ENCODE measurements around the gene ICA1.
"Not testable (repeated sequence)": the region's sequence is repeated elsewhere in the genome, so short reads cannot be mapped to it uniquely, and the experiment has no call there.

The ICA1 gene

DNA sequence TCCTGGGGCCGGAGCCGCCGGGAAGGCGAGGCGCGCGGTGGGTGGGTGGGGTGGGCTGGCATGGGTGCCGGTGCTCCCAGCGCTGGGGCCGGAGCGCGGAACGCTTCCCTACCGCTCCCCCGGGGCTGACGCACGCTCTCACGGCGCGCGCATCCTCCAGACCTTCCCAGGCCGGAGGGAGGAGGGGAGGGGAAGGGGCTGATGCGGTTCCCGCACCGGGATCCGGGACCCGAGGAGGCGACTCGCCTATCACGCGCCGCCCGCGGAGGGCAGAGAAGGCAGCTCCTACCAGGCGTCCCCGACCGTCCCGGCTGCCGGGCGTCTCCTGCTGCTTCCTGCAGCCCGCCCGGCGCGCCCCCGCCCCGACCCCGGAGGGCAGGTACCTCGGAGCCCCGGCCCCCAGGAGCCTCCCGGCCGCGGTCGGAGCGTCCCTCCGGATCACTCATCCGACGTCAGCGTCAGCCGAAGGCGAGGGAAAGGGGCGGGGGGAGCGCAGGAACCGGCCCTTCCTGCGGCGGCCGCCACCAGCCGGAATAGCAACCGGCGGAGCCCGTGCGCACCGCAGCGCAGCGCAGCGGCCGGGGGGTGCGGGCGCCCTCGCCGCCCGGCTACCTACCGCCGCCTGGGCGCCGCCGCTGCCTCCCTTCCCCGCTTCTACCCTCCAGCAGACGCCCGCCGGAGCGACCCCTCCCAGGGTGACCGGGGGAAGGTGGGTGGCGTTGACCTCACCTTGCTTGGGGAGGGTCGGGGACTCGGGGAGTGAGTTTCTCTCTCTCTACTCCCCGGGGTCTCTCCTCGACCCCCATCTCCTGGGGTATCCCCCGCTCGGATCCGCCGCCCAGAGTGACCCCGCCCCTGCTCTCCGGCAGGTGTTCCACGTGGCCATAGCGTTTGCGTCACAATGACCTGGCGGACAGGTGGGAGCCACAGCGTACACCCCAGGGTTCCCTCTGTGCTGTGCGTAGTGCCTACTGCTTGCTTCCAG, at the start of gene ICA1:
ICA1 (minus strand) TSS at position 457 of the 985 bp plus-strand sequence. CDS start 26,241 bp downstream, outside the sequence.
- Histone ChIP-seq H3K36me3 (ENCODE audit: insufficient read depth, low read depth, low read length) (no peaks in the 10 kb centered on the region), H3K4me1 (ENCODE audit: insufficient read depth, low read length) (no peaks in the 10 kb centered on the region; the same call in 1 of the 2 replicates), H3K27me3 (ENCODE audit: insufficient read depth, low read length) (peaks cover 25% of the 10 kb centered on the region), H3K9ac (ENCODE audit: low read depth, low read length) (peak within 1 kb of the TSS; percentile 78; the same call in 1 of the 2 replicates), H3K4me3 (ENCODE audit: low read length) (peak within 1 kb of the TSS; percentile 78), H3K9me3 (ENCODE audit: insufficient read depth, low read depth, low read length) (no peaks in the 10 kb centered on the region), H3K27ac (ENCODE audit: low read length) (no peak within 1 kb of the TSS)

GRCh38 chr7:8310876-8311275, 48.9 kb upstream of the ICA1 start:
- no peak overlapping the region for H3K4me3 ChIP-seq (ENCODE audit: low read length)
- H3K4me1 ChIP-seq (ENCODE audit: insufficient read depth, low read length) = no peaks in the 10 kb centered on the region
- no peaks in the 10 kb centered on the region for H3K36me3 ChIP-seq (ENCODE audit: insufficient read depth, low read depth, low read length)
- H3K9ac ChIP-seq (ENCODE audit: low read depth, low read length) = no peak overlapping the region
- H3K27me3 ChIP-seq (ENCODE audit: insufficient read depth, low read length) = no peaks in the 10 kb centered on the region
- no peak overlapping the region for H3K27ac ChIP-seq (ENCODE audit: low read length)
- peaks cover 10% of the 10 kb centered on the region; the same call in 1 of the 2 replicates for H3K9me3 ChIP-seq (ENCODE audit: insufficient read depth, low read depth, low read length)

DNA sequence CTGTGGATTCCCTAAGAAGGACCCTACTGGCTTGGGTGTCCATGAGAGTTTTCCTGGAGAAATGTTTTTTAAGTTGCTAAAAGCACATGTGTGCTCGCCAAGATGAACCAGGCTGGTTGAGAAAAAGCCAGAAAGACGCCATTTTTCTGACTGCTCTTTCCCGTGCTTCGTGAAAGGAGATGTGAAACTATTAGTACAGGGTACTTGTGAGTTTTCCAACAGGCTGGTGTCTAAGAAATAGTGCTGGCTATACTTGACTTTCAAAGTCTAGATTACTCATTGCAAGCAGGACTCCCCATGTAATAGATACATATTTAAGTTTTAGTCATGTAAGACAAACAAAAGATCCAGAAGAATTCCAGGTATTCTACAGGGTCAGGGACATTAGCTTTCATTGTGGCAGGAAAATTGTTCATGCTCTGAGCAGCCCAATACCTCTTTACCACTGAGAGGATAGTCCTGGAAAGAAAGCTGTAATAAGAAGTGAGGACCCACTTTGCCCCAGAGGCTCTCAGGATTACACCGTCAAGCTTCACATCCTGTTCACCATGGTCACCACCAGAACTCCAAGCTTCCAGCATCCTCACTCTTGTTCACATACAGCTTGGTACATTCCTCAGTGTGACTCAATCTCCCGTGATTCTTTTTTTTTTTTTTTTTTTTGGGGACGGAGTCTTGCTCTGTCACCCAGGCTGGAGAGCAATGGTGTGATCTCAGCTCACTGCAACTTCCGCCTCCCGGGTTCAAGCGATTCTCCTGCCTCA, 43.8 kb upstream of the ICA1 start:
- H3K27me3 ChIP-seq (ENCODE audit: insufficient read depth, low read length) = no peaks in the 10 kb centered on the region
- H3K4me3 ChIP-seq (ENCODE audit: low read length) = no peak overlapping the region
- no peaks in the 10 kb centered on the region; the same call in 1 of the 2 replicates for H3K9me3 ChIP-seq (ENCODE audit: insufficient read depth, low read depth, low read length)
- H3K36me3 ChIP-seq (ENCODE audit: insufficient read depth, low read depth, low read length) = no peaks in the 10 kb centered on the region
- no peak overlapping the region for H3K9ac ChIP-seq (ENCODE audit: low read depth, low read length)
- H3K4me1 ChIP-seq (ENCODE audit: insufficient read depth, low read length) = no peaks in the 10 kb centered on the region
- no peak overlapping the region for H3K27ac ChIP-seq (ENCODE audit: low read length)

GRCh38 chr7:8305104-8305503, 43.1 kb upstream of the ICA1 start:
- Histone ChIP-seq H3K36me3 (ENCODE audit: insufficient read depth, low read depth, low read length) (no peaks in the 10 kb centered on the region), H3K4me1 (ENCODE audit: insufficient read depth, low read length) (no peaks in the 10 kb centered on the region), H3K9me3 (ENCODE audit: insufficient read depth, low read depth, low read length) (no peaks in the 10 kb centered on the region; the same call in 1 of the 2 replicates), H3K4me3 (ENCODE audit: low read length) (no peak overlapping the region; the same call in 1 of the 2 replicates), H3K27me3 (ENCODE audit: insufficient read depth, low read length) (no peaks in the 10 kb centered on the region), H3K27ac (ENCODE audit: low read length) (no peak overlapping the region), H3K9ac (ENCODE audit: low read depth, low read length) (no peak overlapping the region)

DNA sequence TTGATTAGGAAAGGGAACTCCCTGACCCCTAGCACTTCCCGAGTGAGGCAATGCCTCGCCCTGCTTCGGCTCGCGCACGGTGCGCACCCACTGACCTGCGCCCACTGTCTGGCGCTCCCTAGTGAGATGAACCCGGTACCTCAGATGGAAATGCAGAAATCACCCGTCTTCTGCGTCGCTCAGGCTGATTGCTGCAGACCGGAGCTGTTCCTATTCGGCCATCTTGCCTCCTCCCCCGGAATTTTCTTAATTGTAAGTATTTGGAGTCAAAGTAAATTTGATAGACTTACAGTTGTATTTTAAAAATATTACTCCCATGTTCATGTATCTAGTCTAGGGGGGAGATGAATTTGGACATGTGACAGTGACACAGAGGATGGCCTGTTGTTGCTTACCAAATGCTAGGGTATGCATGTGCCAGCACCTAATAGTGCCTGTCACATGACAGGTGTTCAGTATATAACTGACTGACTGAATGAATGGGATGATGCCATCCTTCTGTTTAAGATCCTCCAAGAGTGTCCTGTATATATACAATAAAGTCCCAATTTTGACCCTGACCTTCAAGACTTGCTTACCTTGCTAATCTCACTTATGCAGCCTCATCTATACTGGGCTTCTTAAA, 42.0 kb upstream of the ICA1 start:
- no peak overlapping the region for H3K9ac ChIP-seq (ENCODE audit: low read depth, low read length)
- no peaks in the 10 kb centered on the region for H3K4me1 ChIP-seq (ENCODE audit: insufficient read depth, low read length)
- H3K27ac ChIP-seq (ENCODE audit: low read length) = no peak overlapping the region
- H3K9me3 ChIP-seq (ENCODE audit: insufficient read depth, low read depth, low read length) = no peaks in the 10 kb centered on the region; the same call in 1 of the 2 replicates
- no peak overlapping the region; the same call in 1 of the 2 replicates for H3K4me3 ChIP-seq (ENCODE audit: low read length)
- H3K36me3 ChIP-seq (ENCODE audit: insufficient read depth, low read depth, low read length) = no peaks in the 10 kb centered on the region
- H3K27me3 ChIP-seq (ENCODE audit: insufficient read depth, low read length) = no peaks in the 10 kb centered on the region

- not testable (repeated sequence) for H3K9me3 ChIP-seq (ENCODE audit: insufficient read depth, low read depth, low read length); H3K36me3 ChIP-seq (ENCODE audit: insufficient read depth, low read depth, low read length); H3K27me3 ChIP-seq (ENCODE audit: insufficient read depth, low read length); H3K9ac ChIP-seq (ENCODE audit: low read depth, low read length); H3K27ac ChIP-seq (ENCODE audit: low read length); H3K4me3 ChIP-seq (ENCODE audit: low read length); H3K4me1 ChIP-seq (ENCODE audit: insufficient read depth, low read length)
Measured at GRCh38 chr7:8297023-8297422, 35.1 kb upstream of the ICA1 start.

DNA sequence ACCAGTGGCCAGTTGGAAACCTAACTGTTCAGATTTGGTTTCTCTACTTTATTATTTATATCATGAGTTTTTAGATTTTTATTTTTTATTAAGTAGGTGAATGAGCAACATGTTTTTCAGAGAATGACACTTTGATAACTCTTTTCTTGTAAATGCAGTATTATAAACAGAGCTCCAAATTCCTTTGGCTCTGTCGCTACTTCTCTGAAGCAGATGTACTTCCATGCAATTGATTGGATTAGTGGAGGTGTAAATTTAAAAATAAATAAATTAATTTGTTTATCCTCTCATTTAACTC, 34.3 kb upstream of the ICA1 start:
- H3K36me3 ChIP-seq (ENCODE audit: insufficient read depth, low read depth, low read length) = no peaks in the 10 kb centered on the region
- H3K4me3 ChIP-seq (ENCODE audit: low read length) = no peak overlapping the region
- no peaks in the 10 kb centered on the region for H3K27me3 ChIP-seq (ENCODE audit: insufficient read depth, low read length)
- H3K9ac ChIP-seq (ENCODE audit: low read depth, low read length) = no peak overlapping the region
- no peak overlapping the region for H3K27ac ChIP-seq (ENCODE audit: low read length)
- peaks cover 6% of the 10 kb centered on the region; the same call in 1 of the 2 replicates for H3K4me1 ChIP-seq (ENCODE audit: insufficient read depth, low read length)
- H3K9me3 ChIP-seq (ENCODE audit: insufficient read depth, low read depth, low read length) = no peaks in the 10 kb centered on the region

GRCh38 chr7:8295638-8296361, 33.8 kb upstream of the ICA1 start:
- Histone ChIP-seq H3K9me3 (ENCODE audit: insufficient read depth, low read depth, low read length) (no peaks in the 10 kb centered on the region), H3K27me3 (ENCODE audit: insufficient read depth, low read length) (no peaks in the 10 kb centered on the region), H3K27ac (ENCODE audit: low read length) (no peak overlapping the region), H3K36me3 (ENCODE audit: insufficient read depth, low read depth, low read length) (no peaks in the 10 kb centered on the region), H3K9ac (ENCODE audit: low read depth, low read length) (no peak overlapping the region), H3K4me1 (ENCODE audit: insufficient read depth, low read length) (peaks cover 11% of the 10 kb centered on the region; the same call in 1 of the 2 replicates), H3K4me3 (ENCODE audit: low read length) (no peak overlapping the region)

GRCh38 chr7:8291397-8292141, 29.6 kb upstream of the ICA1 start:
- no peak overlapping the region for H3K4me3 ChIP-seq (ENCODE audit: low read length)
- H3K9me3 ChIP-seq (ENCODE audit: insufficient read depth, low read depth, low read length) = no peaks in the 10 kb centered on the region
- H3K27ac ChIP-seq (ENCODE audit: low read length) = no peak overlapping the region
- H3K27me3 ChIP-seq (ENCODE audit: insufficient read depth, low read length) = no peaks in the 10 kb centered on the region
- H3K36me3 ChIP-seq (ENCODE audit: insufficient read depth, low read depth, low read length) = no peaks in the 10 kb centered on the region
- peaks cover 23% of the 10 kb centered on the region; the same call in 1 of the 2 replicates for H3K4me1 ChIP-seq (ENCODE audit: insufficient read depth, low read length)
- H3K9ac ChIP-seq (ENCODE audit: low read depth, low read length) = no peak overlapping the region

- H3K4me1 ChIP-seq (ENCODE audit: insufficient read depth, low read length) = peaks cover 23% of the 10 kb centered on the region; the same call in 1 of the 2 replicates
- H3K4me3 ChIP-seq (ENCODE audit: low read length) = no peak overlapping the region
- H3K27ac ChIP-seq (ENCODE audit: low read length) = no peak overlapping the region
- H3K9ac ChIP-seq (ENCODE audit: low read depth, low read length) = no peak overlapping the region
- no peaks in the 10 kb centered on the region for H3K9me3 ChIP-seq (ENCODE audit: insufficient read depth, low read depth, low read length)
- H3K27me3 ChIP-seq (ENCODE audit: insufficient read depth, low read length) = no peaks in the 10 kb centered on the region
- no peaks in the 10 kb centered on the region for H3K36me3 ChIP-seq (ENCODE audit: insufficient read depth, low read depth, low read length)
Measured at GRCh38 chr7:8290645-8291308, 28.8 kb upstream of the ICA1 start.

All from iPS-20b (cell line).